ENCODE measurements around the gene TUSC2.
"Not testable (repeated sequence)": the region's sequence is repeated elsewhere in the genome, so short reads cannot be mapped to it uniquely, and the experiment has no call there.

TUSC2 gene

DNA sequence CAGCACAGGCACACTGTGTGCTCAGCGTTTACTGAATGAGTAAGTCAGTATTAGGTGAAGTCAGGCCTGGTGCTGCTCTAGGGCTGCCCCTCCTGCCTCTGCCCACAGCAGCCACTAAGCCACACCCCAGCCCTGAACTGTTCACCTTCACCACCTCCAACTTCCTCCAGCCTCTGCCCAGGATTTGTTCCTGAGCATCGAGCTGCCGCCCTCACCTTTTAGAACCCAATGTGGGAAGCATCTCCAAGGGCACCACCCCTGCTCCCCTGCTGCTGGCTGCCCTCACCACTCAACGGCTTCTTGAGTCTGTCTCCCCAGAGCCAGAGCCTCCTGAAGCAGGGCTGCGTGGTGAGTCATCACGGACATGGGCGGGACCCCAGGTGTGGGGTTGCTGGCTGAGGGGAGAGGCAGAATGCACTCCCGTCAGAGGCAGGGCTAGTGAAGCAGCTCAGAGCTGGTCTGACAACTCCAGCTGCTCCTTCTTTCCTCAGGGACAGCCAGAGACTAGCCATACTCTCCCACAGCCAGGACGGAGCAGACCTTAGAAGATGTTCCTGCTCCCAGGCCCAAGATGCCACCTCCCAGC lies 11.3 kb downstream of the TUSC2 start:
- DNase-seq: no peak

DNA sequence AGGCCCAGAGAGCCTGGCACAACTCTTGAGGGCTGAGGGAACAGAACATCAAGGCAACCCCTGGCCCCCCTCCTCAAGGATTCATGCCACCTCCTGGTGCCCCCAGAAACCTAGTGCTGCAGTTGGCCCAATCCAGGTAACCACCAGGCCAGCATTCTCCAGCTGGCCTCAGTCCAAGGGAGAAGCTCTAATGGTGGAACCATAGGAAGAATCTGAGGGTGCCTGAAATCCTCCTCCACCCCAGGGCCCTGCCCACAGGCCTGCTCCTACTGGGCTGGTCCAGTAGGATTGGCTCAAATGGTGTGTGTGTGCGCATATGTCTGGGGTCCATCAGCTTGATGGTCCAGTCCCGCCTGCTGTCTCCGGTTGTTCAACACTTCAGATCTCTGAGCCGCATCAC lies 13.2 kb downstream of the TUSC2 start:
- no peak for DNase-seq

GRCh38 chr3:50314342-50314741 lies 13.7 kb downstream of the TUSC2 start:
- DNase-seq: no peak

DNA sequence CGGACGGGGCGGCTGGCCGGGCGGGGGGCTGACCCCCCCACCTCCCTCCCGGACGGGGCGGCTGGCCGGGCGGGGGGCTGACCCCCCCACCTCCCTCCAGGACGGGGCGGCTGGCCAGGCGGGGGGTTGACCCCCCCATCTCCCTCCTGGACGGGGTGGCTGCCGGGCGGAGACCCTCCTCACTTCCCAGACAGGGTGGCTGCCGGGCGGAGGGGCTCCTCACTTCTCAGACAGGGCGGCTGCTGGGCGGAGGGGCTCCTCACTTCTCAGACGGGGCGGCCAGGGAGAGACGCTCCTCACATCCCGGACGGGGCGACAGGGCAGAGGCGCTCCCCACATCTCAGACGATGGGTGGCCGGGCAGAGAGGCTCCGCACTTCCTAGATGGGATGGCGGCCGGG lies 16.0 kb downstream of the TUSC2 start:
- not testable (repeated sequence) for DNase-seq

- no peak for DNase-seq
Measured at GRCh38 chr3:50304601-50305000, 23.4 kb downstream of the TUSC2 start.

GRCh38 chr3:50303013-50303815 lies 24.8 kb downstream of the TUSC2 start, which contains the start of gene HYAL1:
Gene HYAL1 (minus strand): TSS chr3:50303574. CDS start chr3:50302956, 618 bp downstream.
- no peak for DNase-seq

DNA sequence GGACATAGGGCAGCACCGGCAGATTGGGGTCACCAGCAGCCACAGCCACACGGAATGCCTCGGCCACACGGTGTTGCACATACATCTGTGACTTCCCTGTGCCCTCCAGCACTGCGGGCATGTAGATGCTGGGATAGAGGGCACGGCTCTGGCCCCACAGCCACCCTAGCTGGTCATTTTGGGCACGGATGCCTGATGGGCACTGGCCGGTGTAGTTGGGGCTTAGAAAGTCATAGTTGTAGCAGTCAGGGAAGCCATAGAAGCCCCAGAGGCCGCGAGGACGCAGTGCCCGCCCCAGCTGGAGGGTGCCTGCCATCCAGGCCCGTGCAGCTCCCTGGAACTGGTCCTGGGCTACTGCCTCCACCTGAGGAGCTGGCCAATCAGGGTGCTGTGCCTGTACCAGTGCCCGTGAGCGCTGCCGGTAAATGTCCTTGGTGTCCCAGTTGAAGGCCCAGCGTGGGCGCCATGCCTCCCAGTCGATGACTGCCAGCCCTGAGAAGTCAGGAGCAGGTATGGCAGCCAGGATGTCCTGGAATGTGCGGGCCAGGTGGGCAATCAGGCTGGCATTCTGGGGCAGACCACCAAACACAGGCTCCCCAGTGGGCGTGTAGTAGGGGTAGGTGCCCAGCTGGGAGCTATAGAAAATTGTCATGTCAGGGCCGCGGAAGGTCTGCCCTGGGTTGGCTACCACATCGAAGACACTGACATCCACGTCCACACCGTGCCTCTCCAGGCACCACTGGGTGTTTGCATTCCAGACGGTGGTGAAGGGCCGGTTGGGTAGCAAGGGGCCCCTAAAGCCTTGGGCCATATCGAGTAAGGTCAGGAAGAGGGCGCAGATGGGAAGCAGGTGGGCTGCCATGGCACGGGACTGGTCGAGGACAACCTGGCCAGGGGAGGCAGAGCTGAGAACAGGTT lies 25.7 kb downstream of the TUSC2 start:
- DNase-seq: no peak

- no peak for DNase-seq
Measured at GRCh38 chr3:50300681-50301254, 27.3 kb downstream of the TUSC2 start.

GRCh38 chr3:50299929-50300680 lies 27.9 kb downstream of the TUSC2 start:
- no peak for DNase-seq

GRCh38 chr3:50299638-50299928 lies 28.4 kb downstream of the TUSC2 start:
- no peak for DNase-seq

GRCh38 chr3:50298836-50299637 lies 29.0 kb downstream of the TUSC2 start, which contains the start of the genes HYAL3 and NAA80:
Gene HYAL3 (minus strand): TSS chr3:50299405. CDS start chr3:50295602, 3,803 bp downstream.
Gene NAA80 (minus strand): TSS chr3:50299405. CDS start chr3:50297463, 1,942 bp downstream.
- DNase-seq: peak; percentile 95

DNA sequence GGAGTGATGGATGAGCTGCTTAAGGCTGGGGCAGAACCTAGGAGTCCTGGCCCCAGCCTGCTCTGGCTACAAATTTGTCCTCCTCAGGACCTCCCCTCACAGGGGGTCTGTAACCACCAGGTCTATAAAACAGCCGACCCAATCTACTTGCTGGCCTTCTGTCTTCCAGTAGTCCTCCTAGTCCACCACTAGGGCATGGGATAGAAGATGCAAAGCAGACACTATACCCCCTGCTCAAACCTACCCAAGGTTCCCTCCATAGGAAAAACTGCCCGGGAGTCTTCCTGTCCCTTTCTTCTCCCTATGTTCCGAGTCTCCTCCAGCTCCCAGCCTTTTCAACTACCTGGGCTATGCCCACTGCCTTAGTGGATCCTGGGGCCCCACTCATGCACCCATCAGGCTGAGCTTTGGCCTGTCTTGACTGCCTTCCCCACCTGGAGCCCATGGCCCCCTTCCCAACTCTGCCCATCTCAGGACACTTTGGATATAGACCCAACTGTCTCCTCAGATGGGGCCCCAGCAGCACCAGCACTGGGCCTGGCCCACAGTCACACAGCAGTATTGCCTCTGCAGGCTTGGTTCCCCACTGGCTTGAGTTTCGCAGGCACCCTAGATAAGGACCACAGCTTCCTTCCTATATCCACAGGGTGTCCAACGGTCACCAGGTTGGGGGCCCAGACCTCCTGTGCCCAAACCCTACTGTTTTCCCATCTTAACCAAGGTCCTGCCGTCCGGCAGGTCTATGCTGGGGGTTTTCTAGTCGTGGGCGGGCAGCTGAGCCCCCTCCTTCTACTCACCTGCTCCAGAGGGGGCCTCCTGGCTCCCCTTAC lies 29.9 kb downstream of the TUSC2 start:
- no peak for DNase-seq

- DNase-seq: no peak
Measured at GRCh38 chr3:50297384-50297775, 30.6 kb downstream of the TUSC2 start.

GRCh38 chr3:50296721-50297383 lies 31.2 kb downstream of the TUSC2 start:
- DNase-seq: no peak

- no peak for DNase-seq
Measured at GRCh38 chr3:50295553-50296431, 32.2 kb downstream of the TUSC2 start.

DNA sequence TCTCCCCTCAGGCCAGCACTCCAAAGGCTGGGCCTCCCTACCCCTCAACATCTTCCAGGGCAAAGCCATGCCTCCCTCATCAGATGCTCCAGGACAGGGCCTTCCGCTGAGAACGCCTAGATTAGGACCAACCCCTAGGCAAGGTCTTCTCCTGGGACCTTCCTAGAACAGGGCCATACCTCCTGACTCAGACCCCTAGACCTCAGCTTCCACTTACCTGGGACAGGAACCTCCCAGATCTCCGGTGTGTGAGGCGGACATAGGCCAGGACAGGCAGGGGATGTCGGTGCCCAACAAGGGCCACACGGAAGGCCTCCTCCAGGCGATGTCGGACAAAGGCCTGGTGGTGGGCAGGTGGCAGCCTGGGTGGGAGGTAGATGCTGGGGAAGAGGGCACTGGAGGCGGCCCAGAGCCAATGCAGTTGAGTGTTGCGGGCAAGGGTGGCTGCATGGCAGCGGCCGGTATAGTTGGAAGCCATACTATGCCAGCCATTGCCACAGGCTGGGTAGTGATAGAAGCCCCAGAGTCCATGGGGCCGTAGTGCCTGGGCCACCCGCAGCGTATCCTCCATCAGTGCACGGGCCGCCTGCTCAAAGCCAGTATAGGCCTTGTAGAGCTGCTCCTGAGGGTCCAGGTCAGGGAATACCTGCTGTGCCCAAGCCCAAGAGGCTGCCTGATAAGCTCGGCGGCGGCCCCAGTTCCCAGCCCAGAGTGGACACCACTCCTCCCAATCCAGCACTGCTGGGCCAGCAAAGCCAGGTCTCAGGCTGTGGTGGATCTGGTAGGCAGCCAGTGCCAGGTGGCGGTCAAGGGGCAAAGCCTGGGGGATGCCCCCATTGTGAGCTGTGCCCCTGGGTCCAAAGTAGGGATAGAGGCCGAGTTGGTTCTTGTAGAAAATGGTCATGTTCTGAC lies 33.3 kb downstream of the TUSC2 start:
- no peak for DNase-seq

DNA sequence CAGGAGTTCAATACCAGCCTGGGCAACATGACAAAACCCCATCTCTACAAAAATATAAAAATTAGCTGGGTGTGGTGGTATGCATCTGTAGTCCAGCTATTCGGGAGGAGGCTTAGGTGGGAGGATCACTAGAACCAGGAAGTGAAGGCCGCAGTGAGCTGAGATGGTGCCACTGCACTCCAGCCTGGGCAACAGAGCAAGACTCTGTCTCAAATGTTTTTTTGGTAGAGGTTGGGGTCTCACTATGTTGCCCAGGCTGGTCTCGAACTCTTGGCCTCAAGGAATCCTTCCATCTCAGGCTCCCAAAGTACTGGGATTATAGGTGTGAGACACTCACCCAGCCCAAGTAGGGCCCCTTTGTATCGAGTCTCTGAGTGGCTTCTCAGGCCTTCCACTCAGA lies 33.9 kb downstream of the TUSC2 start:
- DNase-seq: no peak

All from NCI-H2227 treated with DMSO at 0.1 percent for 48 hours (cell line).